ENCODE measurements around the gene CYSLTR2.
"Not testable (repeated sequence)": the region's sequence is repeated elsewhere in the genome, so short reads cannot be mapped to it uniquely, and the experiment has no call there.

Gene CYSLTR2

GRCh38 chr13:48696676-48697075 is 42.9 kb downstream of the CYSLTR2 start:
- not testable (repeated sequence) for FAIRE-seq

GRCh38 chr13:48707405-48707804 is 53.7 kb downstream of the CYSLTR2 start:
- no peak for FAIRE-seq

- FAIRE-seq = no peak
Measured at GRCh38 chr13:48708764-48709163, 55.0 kb downstream of the CYSLTR2 start.

- no peak for FAIRE-seq
Measured at GRCh38 chr13:48709213-48709612, 55.5 kb downstream of the CYSLTR2 start.

- FAIRE-seq = no peak
Measured at GRCh38 chr13:48710160-48710559, 56.4 kb downstream of the CYSLTR2 start.

- no peak for FAIRE-seq
Measured at GRCh38 chr13:48712141-48712540, 58.4 kb downstream of the CYSLTR2 start.

GRCh38 chr13:48715977-48716376 is 62.2 kb downstream of the CYSLTR2 start:
- peak; percentile 41 for FAIRE-seq

GRCh38 chr13:48720621-48721020 is 66.9 kb downstream of the CYSLTR2 start:
- FAIRE-seq = no peak

GRCh38 chr13:48723168-48723567 is 69.4 kb downstream of the CYSLTR2 start:
- FAIRE-seq = no peak

- FAIRE-seq = no peak
Measured at GRCh38 chr13:48725271-48725670, 71.5 kb downstream of the CYSLTR2 start.

- no peak for FAIRE-seq
Measured at GRCh38 chr13:48726711-48727110, 73.0 kb downstream of the CYSLTR2 start.

GRCh38 chr13:48727241-48728011 is 73.7 kb downstream of the CYSLTR2 start:
- no peak for FAIRE-seq

- FAIRE-seq = no peak
Measured at GRCh38 chr13:48728226-48728625, 74.5 kb downstream of the CYSLTR2 start.

- no peak for FAIRE-seq
Measured at GRCh38 chr13:48728876-48729275, 75.1 kb downstream of the CYSLTR2 start.

GRCh38 chr13:48729856-48730255 is 76.1 kb downstream of the CYSLTR2 start:
- no peak for FAIRE-seq

- no peak for FAIRE-seq
Measured at GRCh38 chr13:48731001-48731658, 77.4 kb downstream of the CYSLTR2 start.

- no peak for FAIRE-seq
Measured at GRCh38 chr13:48731957-48732569, 78.3 kb downstream of the CYSLTR2 start.

- FAIRE-seq = no peak
Measured at GRCh38 chr13:48733739-48734335, 80.1 kb downstream of the CYSLTR2 start.

- no peak for FAIRE-seq
Measured at GRCh38 chr13:48735571-48735970, 81.8 kb downstream of the CYSLTR2 start.

GRCh38 chr13:48737689-48738088 is 84.0 kb downstream of the CYSLTR2 start:
- FAIRE-seq = no peak

- FAIRE-seq = no peak
Measured at GRCh38 chr13:48738311-48738710, 84.6 kb downstream of the CYSLTR2 start.

- no peak for FAIRE-seq
Measured at GRCh38 chr13:48739386-48739964, 85.7 kb downstream of the CYSLTR2 start.

- no peak for FAIRE-seq
Measured at GRCh38 chr13:48741377-48741776, 87.6 kb downstream of the CYSLTR2 start.

Data from TTC549 (cell line).